IgD-negative memory B cell (primary cell): ENCODE measurements around the gene FGF9. TPM values are rescaled to one million over a fixed set of nuclear protein-coding genes. Genes with fewer than 3 reads are reported as not detected.

Source experiments
- H3K27ac Mint-ChIP-seq, 3 donors: one replicate each; pipeline ENCODE4 v1.8.0; 2020 to 2022; ENCODE audit warnings: mild to moderate bottlenecking in 3 of 3, mixed read lengths in 3 of 3, moderate library complexity in 1 of 3
- H3K27me3 Mint-ChIP-seq: one replicate; pipeline ENCODE4 v1.8.0; 2021; ENCODE audit warnings: mixed read lengths
- H3K36me3 Mint-ChIP-seq: one replicate; pipeline ENCODE4 v1.8.0; 2020; ENCODE audit warnings: mild to moderate bottlenecking, mixed read lengths
- H3K4me1 Mint-ChIP-seq, 3 donors: one replicate each; pipeline ENCODE4 v1.8.0; 2020 to 2022; ENCODE audit warnings: mixed read lengths in 3 of 3, mild to moderate bottlenecking in 1 of 3
- H3K4me3 Mint-ChIP-seq, 4 donors: one replicate each; pipeline ENCODE4 v1.8.0; 2020 to 2022; ENCODE audit warnings: mild to moderate bottlenecking in 4 of 4, mixed read lengths in 4 of 4, moderate library complexity in 3 of 4
- H3K9me3 Mint-ChIP-seq, 3 donors: one replicate each; pipeline ENCODE4 v1.8.0; 2020 to 2021; ENCODE audit warnings: mixed read lengths in 3 of 3, mild to moderate bottlenecking in 1 of 3
- polyA plus RNA-seq: library from polyadenylated mRNA; unstranded; fragments of 300-500 nt; fragmentation: Illumina TruSeq; gene quantifications from one replicate; pipeline ENCODE4 v1.2.3, GENCODE V29; 2021

The FGF9 gene
- polyA plus RNA-seq, 1 donor from 2014 or later: 3.6 TPM

DNA sequence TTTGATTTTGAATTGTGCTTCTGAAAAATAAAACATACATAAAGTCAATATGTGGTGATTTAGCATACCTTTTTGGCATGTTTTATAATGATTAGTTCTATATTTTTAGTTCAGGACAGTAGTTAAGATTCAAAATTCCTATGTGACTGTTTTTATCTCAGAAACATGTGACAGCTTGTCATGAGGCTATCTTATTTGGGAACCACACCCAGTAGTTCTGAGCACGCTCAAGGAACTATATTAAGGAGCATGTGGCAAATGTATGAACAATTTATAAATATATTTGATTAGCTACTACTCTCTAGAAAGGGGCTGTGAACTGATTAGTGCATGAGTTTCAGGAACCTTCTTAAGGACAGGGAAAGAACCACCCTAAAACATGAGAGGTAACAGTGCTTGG is 38.8 kb downstream of the FGF9 start:
- H3K4me1 Mint-ChIP-seq: no peaks in the 10 kb centered on the region
- peaks cover 6 to 11% (median 6%) of the 10 kb centered on the region in 3 donors for H3K9me3 Mint-ChIP-seq
- H3K27me3 Mint-ChIP-seq: peaks cover 5% of the 10 kb centered on the region
- H3K4me3 Mint-ChIP-seq: no peak overlapping the region
- peaks cover 6% of the 10 kb centered on the region for H3K36me3 Mint-ChIP-seq
- no peak overlapping the region for H3K27ac Mint-ChIP-seq

DNA sequence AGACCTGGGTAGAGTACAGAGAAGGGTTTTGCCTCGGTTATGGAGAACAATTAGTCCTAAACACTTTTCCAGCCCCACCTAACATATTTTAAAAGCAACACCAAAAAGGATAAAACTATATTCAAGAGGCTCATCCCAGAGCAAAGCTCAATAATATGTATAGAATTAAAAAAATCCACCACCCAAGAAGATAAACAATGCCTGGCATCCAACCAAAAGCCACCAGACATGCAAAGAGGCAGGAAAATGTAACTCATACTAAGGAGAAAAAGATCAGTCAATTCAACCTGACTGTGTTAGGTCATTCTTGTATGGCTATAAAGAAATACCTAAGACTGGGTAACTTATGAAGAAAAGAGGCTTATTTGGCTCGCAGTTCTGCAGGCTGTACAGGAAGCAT is 39.3 kb downstream of the FGF9 start:
- no peaks in the 10 kb centered on the region for H3K4me1 Mint-ChIP-seq
- peaks cover 6 to 11% (median 6%) of the 10 kb centered on the region in 3 donors for H3K9me3 Mint-ChIP-seq
- no peak overlapping the region for H3K4me3 Mint-ChIP-seq
- H3K27ac Mint-ChIP-seq: no peak overlapping the region
- H3K36me3 Mint-ChIP-seq: peaks cover 6% of the 10 kb centered on the region
- H3K27me3 Mint-ChIP-seq: peaks cover 5% of the 10 kb centered on the region

DNA sequence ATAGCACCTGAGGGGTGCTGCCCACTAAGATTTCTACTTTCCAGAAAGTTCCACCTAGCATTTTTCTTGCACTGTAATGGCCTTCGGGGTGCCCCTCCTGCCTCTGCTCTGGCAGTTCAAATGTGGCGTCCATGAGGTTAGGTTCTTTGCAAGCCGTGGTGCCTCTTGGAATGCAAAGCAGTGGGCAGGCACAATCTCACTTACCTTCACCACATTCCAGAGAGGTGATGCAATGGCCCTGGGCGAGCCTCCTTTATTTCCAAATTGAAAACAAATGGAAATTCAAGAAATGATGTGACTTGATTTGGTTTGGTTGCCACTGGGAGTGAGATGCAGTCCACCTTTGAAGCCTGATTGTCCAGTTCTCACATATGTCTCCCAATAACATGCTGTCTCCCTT is 46.9 kb downstream of the FGF9 start:
- H3K36me3 Mint-ChIP-seq: peaks cover 2% of the 10 kb centered on the region
- peaks cover 9% of the 10 kb centered on the region for H3K27me3 Mint-ChIP-seq
- H3K4me1 Mint-ChIP-seq: no peaks in the 10 kb centered on the region
- H3K9me3 Mint-ChIP-seq: peaks cover 0 to 1% (median 0%) of the 10 kb centered on the region in 3 donors
- H3K27ac Mint-ChIP-seq: no peak overlapping the region
- H3K4me3 Mint-ChIP-seq: no peak overlapping the region

DNA sequence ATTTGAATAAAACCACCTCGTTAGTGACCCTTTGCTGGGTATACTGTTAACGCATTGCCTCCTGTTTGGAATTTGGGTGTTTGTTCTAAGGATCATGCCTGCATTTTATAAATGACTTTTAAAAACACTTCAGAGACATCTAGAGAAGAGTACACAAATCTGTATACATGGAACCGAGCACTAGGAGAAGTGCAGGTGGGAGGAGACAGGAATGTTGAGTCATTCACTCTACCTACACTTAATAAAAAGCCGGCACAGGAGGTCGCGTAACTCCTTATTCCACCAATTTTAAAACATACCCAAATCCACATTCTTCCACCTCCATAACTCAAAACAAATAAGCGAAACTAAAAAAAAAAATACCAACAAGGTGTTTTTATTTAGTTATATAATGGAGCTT is 48.6 kb downstream of the FGF9 start:
- H3K27ac Mint-ChIP-seq: no peak overlapping the region
- no peak overlapping the region for H3K4me3 Mint-ChIP-seq
- H3K27me3 Mint-ChIP-seq: peaks cover 7% of the 10 kb centered on the region
- no peaks in the 10 kb centered on the region for H3K36me3 Mint-ChIP-seq
- H3K4me1 Mint-ChIP-seq: no peaks in the 10 kb centered on the region
- peaks cover 0 to 3% (median 1%) of the 10 kb centered on the region in 3 donors for H3K9me3 Mint-ChIP-seq

DNA sequence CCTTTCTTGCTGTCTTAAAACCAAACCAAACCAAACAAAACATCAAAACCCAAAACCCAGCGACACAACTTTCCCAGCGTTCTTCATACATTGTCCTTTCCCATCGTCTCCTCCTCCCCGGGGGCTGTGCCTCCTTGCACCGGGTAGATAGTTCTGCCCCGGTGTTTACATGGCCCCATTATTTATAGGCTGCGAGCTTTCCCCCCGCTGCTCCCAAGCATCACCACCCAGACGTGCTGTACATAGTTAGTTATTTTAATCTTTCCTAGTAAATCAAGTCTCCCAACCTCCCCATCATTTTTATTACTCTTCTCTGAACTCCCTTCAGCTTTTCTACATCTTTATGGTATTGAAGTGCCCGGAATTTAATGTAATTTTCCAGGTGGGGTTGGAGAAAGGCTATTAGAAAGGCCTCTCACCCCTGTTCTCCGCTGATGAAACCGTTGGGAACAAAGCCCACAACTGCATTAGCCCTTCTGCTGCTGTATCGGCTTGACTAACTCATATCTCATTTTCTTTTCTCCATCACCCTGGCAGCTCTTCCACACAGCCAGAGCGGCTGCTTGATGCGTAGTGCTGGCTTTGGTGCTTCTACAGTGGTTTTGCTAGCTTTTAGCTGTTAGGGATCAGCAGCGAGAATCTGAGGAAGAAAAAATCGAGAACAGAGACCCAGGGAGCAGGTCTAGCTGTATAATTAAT is 53.1 kb downstream of the FGF9 start:
- Mint-ChIP-seq H3K4me3 (peak overlapping the region in 1 of 4 donors; percentile 56), H3K27me3 (peaks cover 7% of the 10 kb centered on the region), H3K36me3 (no peaks in the 10 kb centered on the region), H3K9me3 (peaks cover 0 to 5% (median 5%) of the 10 kb centered on the region in 3 donors), H3K27ac (peak overlapping the region in 1 of 3 donors; percentile 3), H3K4me1 (peaks cover 0 to 4% (median 0%) of the 10 kb centered on the region in 3 donors)

DNA sequence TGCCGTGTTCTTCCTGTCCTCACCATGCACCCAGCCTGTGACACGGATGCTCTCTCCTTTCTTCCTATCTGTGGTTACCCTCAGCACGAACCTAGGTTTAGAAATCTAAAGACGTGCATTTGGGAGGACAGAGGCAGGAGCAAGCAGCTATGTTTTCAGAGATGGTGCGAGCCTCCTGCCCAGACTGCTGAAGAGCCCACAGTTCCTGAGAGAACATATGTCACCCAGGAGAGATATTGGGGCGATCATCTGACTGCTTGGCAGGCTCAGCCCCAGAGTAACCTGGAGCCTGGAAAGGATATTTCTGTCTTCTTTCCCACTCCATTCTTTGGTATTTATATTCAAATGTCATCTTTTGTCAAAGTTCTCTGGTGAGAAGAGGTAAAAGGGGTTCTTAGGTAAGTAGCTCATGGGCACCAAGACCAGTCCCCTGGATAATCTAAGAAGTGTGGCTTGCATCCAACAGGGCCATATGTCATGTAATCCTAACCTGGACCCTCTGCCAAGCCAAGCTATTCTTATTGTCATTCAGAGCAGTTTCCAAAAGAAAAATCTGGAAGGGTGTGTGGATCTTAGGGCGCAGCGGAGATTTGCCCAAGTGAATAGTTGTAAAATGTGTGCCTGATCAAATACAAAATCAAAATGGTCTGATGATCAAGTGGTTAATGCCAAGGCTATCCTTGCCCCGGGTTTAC is 59.5 kb downstream of the FGF9 start:
- Mint-ChIP-seq H3K4me1 (peaks cover 0 to 4% (median 0%) of the 10 kb centered on the region in 3 donors), H3K36me3 (no peaks in the 10 kb centered on the region), H3K9me3 (peaks cover 0 to 6% (median 2%) of the 10 kb centered on the region in 3 donors), H3K4me3 (peak overlapping the region in 1 of 4 donors; percentile 3), H3K27ac (no peak overlapping the region), H3K27me3 (no peaks in the 10 kb centered on the region)

DNA sequence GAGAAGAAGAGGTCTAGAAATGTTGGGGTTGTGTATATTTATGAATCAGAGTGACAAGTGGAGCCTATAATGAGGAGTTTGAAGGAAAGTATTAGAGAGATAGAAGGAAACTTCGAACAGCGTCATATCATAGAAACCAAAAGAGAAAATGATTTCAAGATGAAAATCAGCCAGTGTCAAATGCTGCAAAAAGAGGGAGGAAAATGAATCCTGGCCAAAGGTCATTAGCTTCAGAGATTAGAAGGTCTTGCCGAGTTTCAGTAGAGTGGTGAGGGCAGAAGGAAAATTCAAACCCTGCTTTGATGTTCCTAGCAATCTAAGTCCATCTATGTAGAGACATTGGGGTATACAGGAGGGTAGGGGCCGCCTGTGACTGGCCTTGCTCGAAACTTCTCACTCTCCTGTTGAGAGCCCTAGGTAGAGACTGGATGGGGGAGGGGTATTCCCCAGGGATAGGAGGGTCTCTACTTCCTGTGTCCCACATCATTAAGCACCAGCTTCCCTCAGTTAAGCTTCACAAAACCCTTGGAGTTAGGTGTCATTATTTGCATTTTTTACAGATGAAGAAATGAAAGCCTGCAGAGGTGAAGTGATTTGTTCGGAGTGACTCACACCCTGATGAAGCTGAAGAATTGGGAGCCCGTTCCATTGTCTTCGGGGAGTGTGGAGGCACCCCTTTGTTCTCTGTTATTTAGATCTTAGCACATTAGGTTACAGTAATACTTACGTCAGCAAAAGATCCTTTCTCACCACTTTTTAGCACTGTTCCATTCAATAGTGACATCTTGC is 62.8 kb downstream of the FGF9 start:
- peaks cover 3% of the 10 kb centered on the region for H3K27me3 Mint-ChIP-seq
- no peak overlapping the region for H3K4me3 Mint-ChIP-seq

DNA sequence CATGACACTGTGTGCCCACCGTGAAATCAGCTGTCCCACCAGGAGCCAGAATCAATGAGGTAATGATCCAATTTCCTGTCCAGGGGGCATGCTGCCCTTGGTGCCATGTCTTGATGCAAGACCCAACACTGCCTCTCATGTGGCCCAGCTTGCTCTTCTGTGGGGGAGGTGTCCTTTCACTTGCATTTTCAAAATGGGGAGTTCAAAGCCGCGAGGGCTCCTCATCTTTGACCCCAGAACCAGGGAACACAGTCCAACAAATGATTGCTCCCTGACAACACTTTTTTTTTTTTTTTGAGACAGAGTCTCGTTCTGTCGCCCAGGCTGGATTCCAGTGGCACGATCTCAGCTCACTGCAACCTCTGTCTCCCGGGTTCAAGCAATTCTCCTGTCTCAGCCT is 64.1 kb downstream of the FGF9 start:
- peaks cover 3% of the 10 kb centered on the region for H3K27me3 Mint-ChIP-seq
- peaks cover 0 to 4% (median 0%) of the 10 kb centered on the region in 3 donors for H3K9me3 Mint-ChIP-seq
- no peak overlapping the region for H3K4me3 Mint-ChIP-seq

More for the DNA sequence above, 62.8 kb downstream of the FGF9 start:
- H3K9me3 Mint-ChIP-seq: peaks cover 0 to 4% (median 0%) of the 10 kb centered on the region in 3 donors
- H3K36me3 Mint-ChIP-seq: no peaks in the 10 kb centered on the region
- no peak overlapping the region for H3K27ac Mint-ChIP-seq
- no peaks in the 10 kb centered on the region for H3K4me1 Mint-ChIP-seq

DNA sequence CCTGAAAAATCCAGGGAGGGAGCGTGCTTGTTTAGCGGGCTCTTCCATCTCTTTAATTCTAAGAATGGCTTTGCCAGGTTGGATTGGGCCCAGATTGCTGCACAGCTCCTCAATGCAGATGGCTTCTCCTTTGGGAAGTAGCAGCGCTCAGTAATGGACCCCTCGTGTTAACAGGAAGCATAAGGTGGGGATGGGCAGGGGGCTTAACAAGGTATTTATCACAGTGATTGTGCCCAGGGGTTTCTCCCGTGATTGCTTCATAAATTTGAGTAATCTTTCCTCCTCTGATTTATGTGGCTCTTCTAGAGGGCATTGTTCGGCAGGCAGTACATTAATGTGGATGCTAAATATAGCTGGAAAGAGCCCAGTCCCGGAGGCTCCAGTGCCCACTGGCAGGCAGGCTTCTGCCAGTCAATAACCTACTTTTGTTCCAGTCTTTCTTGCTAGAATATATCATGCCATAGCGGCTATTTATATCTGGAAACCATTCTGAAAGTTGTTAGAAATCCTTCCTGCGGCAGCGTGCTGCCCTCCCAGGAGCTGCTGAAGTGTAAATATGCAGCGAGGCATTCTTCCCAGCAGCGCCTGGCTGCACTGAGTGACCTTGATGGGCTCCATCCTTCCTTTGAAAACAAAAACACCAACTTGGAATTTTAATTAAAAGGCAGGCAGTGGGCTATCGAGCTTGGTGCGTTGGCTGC is 65.0 kb downstream of the FGF9 start:
- H3K4me1 Mint-ChIP-seq: no peaks in the 10 kb centered on the region
- no peaks in the 10 kb centered on the region for H3K36me3 Mint-ChIP-seq
- no peak overlapping the region for H3K4me3 Mint-ChIP-seq
- H3K9me3 Mint-ChIP-seq: peaks cover 0 to 4% (median 0%) of the 10 kb centered on the region in 3 donors
- no peak overlapping the region for H3K27ac Mint-ChIP-seq
- H3K27me3 Mint-ChIP-seq: peaks cover 3% of the 10 kb centered on the region

More for the DNA sequence above, 64.1 kb downstream of the FGF9 start:
- Mint-ChIP-seq H3K27ac (no peak overlapping the region), H3K36me3 (no peaks in the 10 kb centered on the region), H3K4me1 (no peaks in the 10 kb centered on the region)

DNA sequence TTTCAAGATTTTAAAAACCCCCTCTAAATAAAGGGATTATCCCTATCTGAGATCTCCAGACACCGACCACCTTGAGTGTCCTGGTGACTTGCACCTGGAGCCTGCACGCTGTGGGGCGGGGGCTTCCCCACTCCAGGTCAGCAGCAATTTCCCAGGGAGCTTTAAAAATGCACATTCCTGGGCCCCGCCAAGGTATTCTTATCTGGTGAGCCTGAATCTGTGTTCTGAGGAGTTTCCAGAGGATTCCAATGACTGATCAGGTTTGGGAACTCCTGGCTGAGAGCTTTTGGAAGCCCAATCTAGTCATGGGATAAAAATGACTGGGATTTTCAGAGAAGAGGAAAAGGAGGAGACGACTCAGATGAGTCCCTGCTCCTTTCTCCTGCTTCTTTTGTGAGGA is 66.1 kb downstream of the FGF9 start:
- Mint-ChIP-seq H3K9me3 (peaks cover 0 to under 1% (median 0%) of the 10 kb centered on the region in 3 donors), H3K27ac (no peak overlapping the region), H3K4me1 (no peaks in the 10 kb centered on the region), H3K27me3 (peaks cover 3% of the 10 kb centered on the region), H3K4me3 (no peak overlapping the region), H3K36me3 (no peaks in the 10 kb centered on the region)

DNA sequence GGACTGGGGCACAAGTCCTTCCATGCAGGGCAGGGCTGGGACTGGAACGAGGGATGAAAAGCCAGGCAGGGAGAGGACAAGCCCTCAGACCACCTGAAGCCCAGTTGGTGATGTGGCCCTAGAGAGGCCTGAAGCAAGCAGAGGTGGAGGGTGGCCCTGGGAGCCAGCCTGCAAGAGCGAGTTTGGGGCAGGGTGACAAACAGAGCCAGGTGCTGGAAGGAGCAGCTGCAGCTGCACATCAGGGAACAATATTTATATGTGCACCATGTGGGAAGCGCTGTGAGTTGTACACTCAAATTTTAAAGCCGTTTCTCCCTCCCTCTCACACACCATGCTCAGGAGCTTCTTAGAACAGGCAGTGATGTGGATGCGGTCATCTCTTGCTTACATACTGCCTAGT is 67.8 kb downstream of the FGF9 start:
- no peak overlapping the region for H3K27ac Mint-ChIP-seq
- H3K9me3 Mint-ChIP-seq: no peaks in the 10 kb centered on the region
- H3K4me3 Mint-ChIP-seq: no peak overlapping the region
- peaks cover 3% of the 10 kb centered on the region for H3K27me3 Mint-ChIP-seq
- no peaks in the 10 kb centered on the region for H3K36me3 Mint-ChIP-seq
- H3K4me1 Mint-ChIP-seq: no peaks in the 10 kb centered on the region

DNA sequence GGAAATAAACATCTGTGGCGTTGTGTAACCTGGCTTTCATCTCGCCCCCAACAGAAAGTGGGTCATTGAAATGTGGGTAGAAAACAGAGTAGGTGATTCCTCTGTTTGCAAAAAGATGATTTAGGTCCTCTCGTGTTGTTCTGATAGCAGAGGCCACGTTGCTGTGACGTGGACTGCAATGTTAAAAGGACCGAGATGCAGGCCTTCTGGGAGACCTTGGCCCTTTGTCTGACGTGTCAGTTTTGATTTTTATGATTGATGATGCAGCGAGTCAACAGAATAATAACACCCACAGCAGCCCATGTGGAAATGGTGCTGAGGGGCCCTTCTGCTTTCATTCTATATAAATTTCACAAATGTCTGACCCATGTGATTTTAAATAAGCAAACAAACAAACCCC is 68.9 kb downstream of the FGF9 start:
- no peaks in the 10 kb centered on the region for H3K4me1 Mint-ChIP-seq
- H3K27ac Mint-ChIP-seq: no peak overlapping the region
- H3K27me3 Mint-ChIP-seq: peaks cover 3% of the 10 kb centered on the region
- H3K4me3 Mint-ChIP-seq: no peak overlapping the region
- H3K9me3 Mint-ChIP-seq: no peaks in the 10 kb centered on the region
- H3K36me3 Mint-ChIP-seq: no peaks in the 10 kb centered on the region

DNA sequence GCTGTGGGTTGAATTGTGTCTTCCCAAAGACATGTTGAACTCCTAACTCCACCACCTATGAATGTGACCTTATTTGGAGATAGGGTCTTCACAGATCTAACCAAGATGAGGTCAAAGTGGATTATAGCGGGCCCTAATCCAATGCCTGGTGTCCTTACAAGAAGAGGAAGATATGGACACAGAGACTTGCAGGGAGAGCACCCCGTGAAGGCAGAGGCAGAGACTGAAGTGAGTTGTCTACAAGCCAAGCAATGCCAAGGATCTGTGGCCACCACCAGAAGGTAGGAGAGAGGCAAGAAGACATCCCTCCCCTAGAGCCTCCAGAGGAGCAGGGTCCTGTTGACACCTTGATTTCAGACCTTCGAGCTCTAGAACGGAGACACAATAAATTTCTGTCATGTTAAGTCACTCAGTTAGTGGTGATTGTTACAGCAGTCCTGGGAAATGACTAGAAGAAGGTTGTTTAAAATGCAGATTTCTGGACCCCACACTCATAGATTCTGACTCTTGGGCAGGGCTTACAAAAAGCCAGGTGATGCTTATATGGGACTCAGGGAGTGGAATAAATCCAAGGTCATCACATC is 70.6 kb downstream of the FGF9 start:
- Mint-ChIP-seq H3K27ac (no peak overlapping the region), H3K27me3 (peaks cover 3% of the 10 kb centered on the region), H3K9me3 (no peaks in the 10 kb centered on the region), H3K4me1 (no peaks in the 10 kb centered on the region), H3K36me3 (no peaks in the 10 kb centered on the region), H3K4me3 (no peak overlapping the region)

DNA sequence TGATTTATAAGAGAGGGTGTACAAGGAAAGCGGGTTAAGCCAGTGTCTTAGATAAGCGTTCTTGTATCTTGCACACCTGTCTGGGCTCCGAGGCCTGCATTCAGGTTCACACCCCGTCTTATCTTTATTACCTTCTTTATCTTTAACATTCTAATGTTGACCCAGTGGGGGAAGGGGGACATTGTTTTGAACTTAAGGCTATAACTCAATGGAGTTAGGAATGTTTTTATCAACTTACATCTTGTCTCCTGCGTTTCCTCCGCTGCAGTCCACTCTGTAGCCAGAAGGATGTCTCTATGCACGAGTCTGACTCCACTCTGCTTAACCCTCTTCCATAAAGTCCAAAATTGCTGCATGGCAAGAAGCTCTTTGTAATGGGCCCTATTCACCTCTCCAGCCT is 71.2 kb downstream of the FGF9 start:
- no peak overlapping the region for H3K27ac Mint-ChIP-seq
- H3K9me3 Mint-ChIP-seq: no peaks in the 10 kb centered on the region
- peaks cover 3% of the 10 kb centered on the region for H3K27me3 Mint-ChIP-seq
- H3K4me3 Mint-ChIP-seq: no peak overlapping the region
- H3K4me1 Mint-ChIP-seq: no peaks in the 10 kb centered on the region
- no peaks in the 10 kb centered on the region for H3K36me3 Mint-ChIP-seq
